ENCODE results near the gene EIPR1. TPM values are rescaled to one million over a fixed set of nuclear protein-coding genes. Genes with fewer than 3 reads are reported as not detected.

Gene EIPR1
- total and polyA plus RNA-seq, 2 of the 13 experiments (the other 11 are each of a cell fraction or from before 2014, with no cell fraction given): 70.0 to 96.3 TPM

DNA sequence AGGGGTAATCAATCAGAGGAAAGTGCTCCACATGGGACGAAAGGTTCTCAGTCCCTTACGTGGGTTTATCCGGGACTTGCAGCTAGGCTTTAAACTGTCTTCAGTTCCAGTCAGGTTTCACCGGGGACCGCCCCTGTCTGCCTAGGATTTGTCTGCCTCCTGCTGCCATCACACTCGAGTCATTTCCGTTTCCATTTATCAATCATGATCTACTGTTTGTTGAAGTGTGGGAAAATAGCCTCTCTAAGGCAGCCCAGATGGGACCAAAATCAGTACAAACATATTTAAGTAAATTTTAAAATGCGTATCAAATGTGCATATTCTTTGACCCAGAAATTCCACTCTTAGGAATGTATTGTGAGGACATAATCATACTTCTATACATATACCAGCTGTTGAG is 12.4 kb upstream of the EIPR1 start:
- no peaks in the 10 kb centered on the region for H3K9me3 ChIP-seq (ENCODE audit: low read length)
- intact Hi-C loops (cut with micrococcal nuclease; ENCODE audit: unreplicated experiment) (no loop called here), in situ Hi-C loops (cut with HindIII; ENCODE audit: extremely low pct_ligation_motif_present, low pct_unique_long_range_greater_than_20kb) (no loop called here)
- FAIRE-seq (no peak), ATAC-seq (no peak), DNase-seq (ENCODE audit: low spot score) (no peak)
- H3K4me1 ChIP-seq (ENCODE audit: insufficient read depth, low read length): no peaks in the 10 kb centered on the region
- CTCF ChIA-PET (ENCODE audit: low intra/inter-chr PET ratio, low total read pairs): no interaction called here
- peaks cover under 1% of the 10 kb centered on the region for H3K79me2 ChIP-seq (ENCODE audit: insufficient read depth, low read length)
- no peak overlapping the region for H3K9ac ChIP-seq (ENCODE audit: insufficient read depth, low read depth, low read length)
- no peaks in the 10 kb centered on the region for H3K27me3 ChIP-seq (ENCODE audit: control insufficient read depth in 1 of 2, insufficient read depth in 2 of 2, low read length in 2 of 2)
- H2AFZ ChIP-seq (ENCODE audit: low read length): no peak overlapping the region
- POLR2A ChIA-PET: no interaction called here
- WGBS (ENCODE audit: low lambda C conversion rate): 97% methylated on average over 8 of the region's 8 CpGs
- H4K20me1 ChIP-seq (ENCODE audit: insufficient read depth, low read length): no peaks in the 10 kb centered on the region
- no peak for TF ChIP-seq TGIF2 (CRISPR knock-in tag; IDR thresholded peaks at IDR 0.05)
- peaks cover 16 to 51% of the 10 kb centered on the region in 2 experiments for H3K36me3 ChIP-seq (replicated peaks in 1 of 2; ENCODE audit: control insufficient read depth in 1 of 2, insufficient read depth in 2 of 2, low read length in 2 of 2)
- no peak overlapping the region for H3K4me2 ChIP-seq (ENCODE audit: low read depth, low read length)
- no peak overlapping the region for H3K27ac ChIP-seq (ENCODE audit: extremely low read length, insufficient read depth, low read length)
- no TSS peak for BruUV-seq (replicated peaks)
- H3K4me3 ChIP-seq (replicated peaks in 1 of 3; ENCODE audit: insufficient read depth in 1 of 3, low read depth in 2 of 3, low read length in 3 of 3): no peak overlapping the region

DNA sequence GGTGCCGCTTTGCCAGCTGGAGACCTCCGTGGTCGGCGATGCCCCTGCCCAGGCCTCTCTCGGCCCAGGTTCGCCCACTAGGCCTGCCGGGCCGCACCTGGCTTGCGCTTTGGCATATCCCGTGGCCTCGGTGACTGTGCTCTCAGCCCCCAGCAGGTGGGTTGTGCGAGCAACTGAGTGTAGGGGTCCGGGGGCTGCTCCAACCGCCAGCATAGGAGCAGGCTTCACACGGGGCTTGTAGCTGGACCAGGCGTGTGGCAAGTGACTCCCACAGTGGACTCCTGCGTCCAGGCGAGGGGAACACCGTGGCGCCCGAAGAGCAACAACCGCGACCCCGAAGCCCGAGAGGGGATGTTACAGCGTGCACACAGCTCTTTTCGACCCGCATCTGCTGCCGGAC is 11.6 kb upstream of the EIPR1 start:
- no peaks in the 10 kb centered on the region for H4K20me1 ChIP-seq (ENCODE audit: insufficient read depth, low read length)
- H3K4me2 ChIP-seq (ENCODE audit: low read depth, low read length): no peak overlapping the region
- TF ChIP-seq, protein P1, sequence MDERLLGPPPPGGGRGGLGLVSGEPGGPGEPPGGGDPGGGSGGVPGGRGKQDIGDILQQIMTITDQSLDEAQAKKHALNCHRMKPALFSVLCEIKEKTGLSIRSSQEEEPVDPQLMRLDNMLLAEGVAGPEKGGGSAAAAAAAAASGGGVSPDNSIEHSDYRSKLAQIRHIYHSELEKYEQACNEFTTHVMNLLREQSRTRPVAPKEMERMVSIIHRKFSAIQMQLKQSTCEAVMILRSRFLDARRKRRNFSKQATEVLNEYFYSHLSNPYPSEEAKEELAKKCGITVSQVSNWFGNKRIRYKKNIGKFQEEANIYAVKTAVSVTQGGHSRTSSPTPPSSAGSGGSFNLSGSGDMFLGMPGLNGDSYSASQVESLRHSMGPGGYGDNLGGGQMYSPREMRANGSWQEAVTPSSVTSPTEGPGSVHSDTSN (CRISPR knock-in tag; IDR thresholded peaks at IDR 0.05): no peak
- TF ChIP-seq ZNF451 (CRISPR knock-in tag; IDR thresholded peaks at IDR 0.05): no peak
- TF ChIP-seq HNRNPLL (IDR thresholded peaks at IDR 0.05; ENCODE audit: low read depth, low read length, poor library complexity, severe bottlenecking): peak; percentile 16
- TF ChIP-seq RBFOX2 (IDR thresholded peaks at IDR 0.05; ENCODE audit: low read depth, low read length): peak; percentile 44; the same call in 1 of the 2 replicates
- TF ChIP-seq TAF15 (IDR thresholded peaks at IDR 0.05; ENCODE audit: low read depth, low read length, poor library complexity, severe bottlenecking): peak; percentile 26
- no peak for TF ChIP-seq ZNF567 (CRISPR knock-in tag; IDR thresholded peaks at IDR 0.05; ENCODE audit: borderline replicate concordance)
- TF ChIP-seq, protein P2, sequence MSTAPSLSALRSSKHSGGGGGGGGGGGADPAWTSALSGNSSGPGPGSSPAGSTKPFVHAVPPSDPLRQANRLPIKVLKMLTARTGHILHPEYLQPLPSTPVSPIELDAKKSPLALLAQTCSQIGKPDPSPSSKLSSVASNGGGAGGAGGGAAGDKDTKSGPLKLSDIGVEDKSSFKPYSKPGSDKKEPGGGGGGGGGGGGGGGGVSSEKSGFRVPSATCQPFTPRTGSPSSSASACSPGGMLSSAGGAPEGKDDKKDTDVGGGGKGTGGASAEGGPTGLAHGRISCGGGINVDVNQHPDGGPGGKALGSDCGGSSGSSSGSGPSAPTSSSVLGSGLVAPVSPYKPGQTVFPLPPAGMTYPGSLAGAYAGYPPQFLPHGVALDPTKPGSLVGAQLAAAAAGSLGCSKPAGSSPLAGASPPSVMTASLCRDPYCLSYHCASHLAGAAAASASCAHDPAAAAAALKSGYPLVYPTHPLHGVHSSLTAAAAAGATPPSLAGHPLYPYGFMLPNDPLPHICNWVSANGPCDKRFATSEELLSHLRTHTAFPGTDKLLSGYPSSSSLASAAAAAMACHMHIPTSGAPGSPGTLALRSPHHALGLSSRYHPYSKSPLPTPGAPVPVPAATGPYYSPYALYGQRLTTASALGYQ (CRISPR knock-in tag; IDR thresholded peaks at IDR 0.05): no peak
- peak; percentile 83 for TF ChIP-seq AGO2 (optimal IDR thresholded peaks at IDR 0.05; ENCODE audit: low read depth, low read length)
- no peak overlapping the region for H3K4me3 ChIP-seq (replicated peaks in 1 of 3; ENCODE audit: insufficient read depth in 1 of 3, low read depth in 2 of 3, low read length in 3 of 3)
- CTCF ChIA-PET (ENCODE audit: low intra/inter-chr PET ratio, low total read pairs): no interaction called here
- no peak overlapping the region for H3K9ac ChIP-seq (ENCODE audit: insufficient read depth, low read depth, low read length)
- ATAC-seq (no peak), DNase-seq (ENCODE audit: low spot score) (no peak), FAIRE-seq (no peak)
- no peaks in the 10 kb centered on the region for H3K9me3 ChIP-seq (ENCODE audit: low read length)
- H2AFZ ChIP-seq (ENCODE audit: low read length): no peak overlapping the region
- H3K27me3 ChIP-seq (ENCODE audit: control insufficient read depth in 1 of 2, insufficient read depth in 2 of 2, low read length in 2 of 2): no peaks in the 10 kb centered on the region
- intact Hi-C loops (cut with micrococcal nuclease; ENCODE audit: unreplicated experiment) (no loop called here), in situ Hi-C loops (cut with HindIII; ENCODE audit: extremely low pct_ligation_motif_present, low pct_unique_long_range_greater_than_20kb) (no loop called here)
- H3K27ac ChIP-seq (ENCODE audit: extremely low read length, insufficient read depth, low read length): no peak overlapping the region
- peaks cover 16 to 51% of the 10 kb centered on the region in 2 experiments for H3K36me3 ChIP-seq (replicated peaks in 1 of 2; ENCODE audit: control insufficient read depth in 1 of 2, insufficient read depth in 2 of 2, low read length in 2 of 2)
- no peaks in the 10 kb centered on the region for H3K4me1 ChIP-seq (ENCODE audit: insufficient read depth, low read length)
- no TSS peak for BruUV-seq (replicated peaks)
- H3K79me2 ChIP-seq (ENCODE audit: insufficient read depth, low read length): peaks cover 9% of the 10 kb centered on the region
- 97% methylated on average over 29 of the region's 29 CpGs for WGBS (ENCODE audit: low lambda C conversion rate)
- POLR2A ChIA-PET: no interaction called here

All from HepG2 (cell line).